ENCODE data around the gene SLC66A3.

Gene SLC66A3

GRCh38 chr2:11155381-11156035, at the start of gene SLC66A3:
Gene SLC66A3, plus strand, starts transcription at chr2:11155467. Its CDS starts 80 bp downstream, at chr2:11155547.
- TF ChIP-seq LEF1 (IDR thresholded peaks at IDR 0.05; ENCODE audit: borderline replicate concordance), result no peak
- no peak for TF ChIP-seq PKNOX1 (IDR thresholded peaks at IDR 0.05)
- TF ChIP-seq SP1 (IDR thresholded peaks at IDR 0.05), result no peak
- no peak for TF ChIP-seq ARNT (IDR thresholded peaks at IDR 0.05)
- no peak for TF ChIP-seq FOXK2 (IDR thresholded peaks at IDR 0.05)
- TF ChIP-seq TARDBP (IDR thresholded peaks at IDR 0.05), result no peak
- TF ChIP-seq FOXA1 (IDR thresholded peaks at IDR 0.05), result no peak
- TF ChIP-seq FOXM1 (IDR thresholded peaks at IDR 0.05; ENCODE audit: borderline replicate concordance), result no peak
- TF ChIP-seq SUZ12 (IDR thresholded peaks at IDR 0.05), result no peak
- no peak for TF ChIP-seq HDGF (IDR thresholded peaks at IDR 0.05; ENCODE audit: borderline replicate concordance)
- TF ChIP-seq NFRKB (IDR thresholded peaks at IDR 0.05), result no peak
- no peak for TF ChIP-seq L3MBTL2 (conservative IDR thresholded peaks at IDR 0.05)
- no peak for TF ChIP-seq ELF4 (IDR thresholded peaks at IDR 0.05)
- TF ChIP-seq ZNF384 (IDR thresholded peaks at IDR 0.05), result no peak
- TF ChIP-seq BHLHE40 (IDR thresholded peaks at IDR 0.05; ENCODE audit: borderline replicate concordance), result no peak
- TF ChIP-seq CTBP1 (IDR thresholded peaks at IDR 0.05; ENCODE audit: borderline replicate concordance), result no peak
- POLR2A ChIA-PET, result no interaction called here
- DNase-seq (ENCODE audit: extremely low spot score), result no peak
- CTCF ChIA-PET, result interaction anchor here (0.8 kb wide), 1 partner anchor 32 kb away, joined by 3 read pairs; no protein-coding TSS in a partner anchor

GRCh38 chr2:11109002-11109401, 46.3 kb upstream of the SLC66A3 start:
- no peak for DNase-seq (ENCODE audit: extremely low spot score)
- ChIA-PET POLR2A (no interaction called here), CTCF (interaction anchor here (0.6 to 1.2 kb wide), 2 partner anchors 10 to 24 kb away, joined by 3 read pairs; a partner anchor contains a TSS)
- TF ChIP-seq FOXA1 (IDR thresholded peaks at IDR 0.05) (no peak), TARDBP (IDR thresholded peaks at IDR 0.05) (no peak), ZNF384 (IDR thresholded peaks at IDR 0.05) (no peak), PKNOX1 (IDR thresholded peaks at IDR 0.05) (no peak), NFRKB (IDR thresholded peaks at IDR 0.05) (no peak), SUZ12 (IDR thresholded peaks at IDR 0.05) (no peak), BHLHE40 (IDR thresholded peaks at IDR 0.05; ENCODE audit: borderline replicate concordance) (no peak), ELF4 (IDR thresholded peaks at IDR 0.05) (no peak), CTBP1 (IDR thresholded peaks at IDR 0.05; ENCODE audit: borderline replicate concordance) (no peak), LEF1 (IDR thresholded peaks at IDR 0.05; ENCODE audit: borderline replicate concordance) (no peak), FOXK2 (IDR thresholded peaks at IDR 0.05) (no peak), FOXM1 (IDR thresholded peaks at IDR 0.05; ENCODE audit: borderline replicate concordance) (no peak), SP1 (IDR thresholded peaks at IDR 0.05) (no peak), L3MBTL2 (conservative IDR thresholded peaks at IDR 0.05) (no peak), ARNT (IDR thresholded peaks at IDR 0.05) (no peak), HDGF (IDR thresholded peaks at IDR 0.05; ENCODE audit: borderline replicate concordance) (no peak)

- POLR2A ChIA-PET, result no interaction called here
- no peak for TF ChIP-seq L3MBTL2 (conservative IDR thresholded peaks at IDR 0.05)
- TF ChIP-seq ARNT (IDR thresholded peaks at IDR 0.05), result no peak
- no peak for TF ChIP-seq ZNF384 (IDR thresholded peaks at IDR 0.05)
- no peak for TF ChIP-seq FOXK2 (IDR thresholded peaks at IDR 0.05)
- CTCF ChIA-PET, result no interaction called here
Measured at GRCh38 chr2:11112870-11113428, 42.3 kb upstream of the SLC66A3 start.

DNA sequence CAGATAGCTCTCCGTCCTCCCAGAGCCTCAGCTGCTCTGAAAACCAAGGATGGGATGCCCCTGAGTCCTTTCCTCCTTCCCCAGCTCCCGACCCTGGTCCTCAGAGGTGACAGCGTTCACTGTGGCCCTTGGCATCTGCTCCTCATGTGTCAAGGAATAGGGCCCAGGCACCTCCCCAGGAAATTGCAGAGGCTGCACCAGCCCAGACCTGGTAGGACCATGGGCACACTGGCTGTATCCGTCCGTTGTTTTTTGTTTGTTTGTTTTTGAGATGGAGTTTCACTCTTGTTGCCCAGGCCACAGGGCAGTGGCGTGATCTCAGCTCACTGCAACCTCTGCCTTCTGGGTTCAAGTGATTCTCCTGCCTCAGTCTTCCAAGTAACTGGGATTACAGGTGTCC, 37.5 kb upstream of the SLC66A3 start:
- TF ChIP-seq ZNF384 (IDR thresholded peaks at IDR 0.05) (no peak), TARDBP (IDR thresholded peaks at IDR 0.05) (no peak), SUZ12 (IDR thresholded peaks at IDR 0.05) (no peak), BHLHE40 (IDR thresholded peaks at IDR 0.05; ENCODE audit: borderline replicate concordance) (no peak), ARNT (IDR thresholded peaks at IDR 0.05) (no peak)
- ChIA-PET POLR2A (no interaction called here), CTCF (interaction anchor here (1.2 kb wide), 1 partner anchor 285 kb away, joined by 3 read pairs; no protein-coding TSS in a partner anchor)
- no peak for DNase-seq (ENCODE audit: extremely low spot score)

More at GRCh38 chr2:11112870-11113428, 42.3 kb upstream of the SLC66A3 start:
- DNase-seq (ENCODE audit: extremely low spot score), result no peak

DNA sequence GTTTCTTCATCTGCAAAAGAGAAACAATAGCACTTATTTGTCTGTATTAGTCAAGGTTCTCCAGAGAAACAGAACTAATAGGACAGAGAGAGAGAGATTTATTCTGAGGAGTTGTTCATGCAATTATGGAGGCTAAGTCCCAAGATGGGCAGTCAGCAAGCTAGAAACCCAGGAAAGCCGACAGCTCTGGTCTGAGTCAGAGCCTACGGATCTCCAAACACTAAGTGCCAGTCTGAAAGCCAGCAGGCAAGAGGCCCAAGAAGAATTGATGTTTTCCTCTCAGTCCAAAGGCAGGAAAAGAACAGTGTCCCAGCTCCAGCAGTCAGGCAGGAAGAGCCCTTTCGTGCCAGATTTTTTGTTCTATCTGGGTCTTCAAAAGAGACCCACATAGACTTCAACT, 36.5 kb upstream of the SLC66A3 start:
- TF ChIP-seq BHLHE40 (IDR thresholded peaks at IDR 0.05; ENCODE audit: borderline replicate concordance) (no peak), PKNOX1 (IDR thresholded peaks at IDR 0.05) (no peak)
- DNase-seq (ENCODE audit: extremely low spot score), result no peak
- POLR2A ChIA-PET, result no interaction called here
- CTCF ChIA-PET, result no interaction called here

DNA sequence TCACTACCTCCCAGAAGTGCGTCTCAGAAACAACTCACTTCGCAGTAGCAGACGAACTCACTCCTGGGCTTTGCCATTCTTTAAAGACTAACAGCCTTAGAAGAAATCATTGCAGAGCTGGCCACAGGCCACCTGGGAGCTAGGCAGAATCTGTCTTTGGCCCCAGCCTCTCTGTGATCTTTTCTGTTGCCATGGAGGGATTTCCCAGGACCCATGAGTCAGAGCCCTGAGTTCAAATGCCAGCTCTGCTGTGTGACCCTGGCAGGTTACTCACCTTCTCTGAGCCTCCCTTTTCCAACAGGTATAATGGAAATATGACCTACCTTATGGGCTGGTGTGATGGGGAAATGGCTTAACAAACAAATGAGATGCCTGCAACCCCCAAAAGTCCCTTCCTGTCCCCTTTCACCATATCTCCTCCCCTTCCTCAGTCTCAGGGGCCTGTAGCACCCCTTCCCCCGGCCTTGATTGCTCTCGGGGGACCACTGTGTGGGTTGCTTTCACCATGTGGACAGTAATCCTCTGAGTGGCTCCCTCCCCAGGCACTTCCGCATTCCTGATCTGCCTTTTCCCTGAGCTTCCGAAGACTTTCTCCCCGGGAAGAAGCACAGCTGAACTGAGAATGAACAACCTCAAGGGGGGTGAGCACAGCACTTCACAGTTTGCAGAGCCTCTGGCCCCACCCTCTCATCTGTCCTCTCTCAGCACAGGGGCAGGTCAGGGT, 34.0 kb upstream of the SLC66A3 start:
- ChIA-PET POLR2A (no interaction called here), CTCF (interaction anchor here (0.6 to 1.5 kb wide), 4 partner anchors 11 to 288 kb away, joined by 3 to 10 read pairs (median 6); a partner anchor contains a TSS)
- TF ChIP-seq SP1 (IDR thresholded peaks at IDR 0.05), result no peak
- no peak for DNase-seq (ENCODE audit: extremely low spot score)
